Posterior cingulate gyrus (tissue), 11 donors: ENCODE measurements around the gene ADCYAP1R1.
A peak's percentile ranks its signal among the peaks of the same experiment; 100 is the strongest.

Experiments used
- DNase-seq, 10 donors: peaks; one replicate each; pipeline versions ENCODE4 v3.0.0 to v3.0.0-alpha.2; 2020 to 2021; ENCODE audit warnings: mixed read lengths in 3 of 10
- intact Hi-C: fragments of 100-400 bp; cut with DNase I; formaldehyde crosslinking; loops from one replicate; pipeline ENCODE4 v1.15.1; 2023

ADCYAP1R1 gene

DNA sequence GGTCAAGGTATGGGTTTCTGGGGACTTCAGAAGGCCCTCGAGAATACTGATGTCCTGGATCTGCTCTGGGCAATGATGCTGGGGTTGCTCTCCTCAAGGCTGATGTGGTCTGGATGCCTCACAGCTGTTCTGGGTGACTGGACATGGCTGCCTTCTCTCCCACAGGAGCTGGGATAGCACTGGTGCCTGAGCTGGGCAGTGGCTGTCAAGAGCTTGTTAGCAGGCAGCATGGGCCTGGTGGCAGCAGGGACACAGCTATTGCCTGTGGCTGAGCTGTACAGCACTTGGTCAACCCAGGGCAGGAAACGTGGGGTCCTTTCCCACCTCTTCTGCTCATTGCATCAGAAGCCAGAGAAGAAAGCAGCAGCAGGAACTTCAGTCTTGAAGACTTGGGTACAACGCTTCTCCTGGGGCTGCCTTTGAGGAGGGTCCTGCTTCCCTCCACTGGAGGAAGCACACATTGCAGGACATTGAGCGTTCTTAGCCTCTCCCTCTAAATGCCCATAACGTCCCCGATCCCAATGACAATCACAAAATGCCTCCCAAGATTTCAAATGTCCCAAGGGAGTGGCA is 13.0 kb downstream of the ADCYAP1R1 start:
- intact Hi-C loops, result no loop called here

GRCh38 chr7:31065840-31066239 is 13.7 kb downstream of the ADCYAP1R1 start:
- intact Hi-C loops, result no loop called here
- peak in 3 of 10 donors; percentile 15 to 54 (median 51) for DNase-seq

More for the DNA sequence above, 13.0 kb downstream of the ADCYAP1R1 start:
- peak in 3 of 10 donors; percentile 5 to 67 (median 51) for DNase-seq

- peak in 2 of 10 donors; percentile 42 to 45 for DNase-seq
- intact Hi-C loops, result no loop called here
These were observed 14.5 kb downstream of the ADCYAP1R1 start for GRCh38 chr7:31066516-31067130.

DNA sequence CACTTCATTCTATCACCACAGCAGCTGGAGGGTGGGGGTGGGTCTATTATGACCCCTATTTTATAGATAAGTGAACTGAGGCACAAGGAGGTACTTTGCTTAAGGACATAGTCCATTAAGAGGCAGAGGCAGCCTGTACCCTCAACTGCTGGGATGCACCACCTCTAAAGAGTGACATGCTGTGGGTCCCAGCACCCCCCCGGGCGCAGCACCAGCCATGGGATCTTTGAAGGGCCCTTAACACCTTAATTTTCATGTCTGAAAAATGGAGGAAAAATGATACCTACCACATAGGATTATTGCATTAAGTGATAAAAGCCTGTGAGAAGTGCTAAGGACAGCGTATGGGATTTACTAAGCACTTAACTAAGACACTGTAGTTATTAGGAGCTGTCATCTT is 15.4 kb downstream of the ADCYAP1R1 start:
- DNase-seq, result peak in 1 of 10 donors; percentile 15
- intact Hi-C loops, result no loop called here

DNA sequence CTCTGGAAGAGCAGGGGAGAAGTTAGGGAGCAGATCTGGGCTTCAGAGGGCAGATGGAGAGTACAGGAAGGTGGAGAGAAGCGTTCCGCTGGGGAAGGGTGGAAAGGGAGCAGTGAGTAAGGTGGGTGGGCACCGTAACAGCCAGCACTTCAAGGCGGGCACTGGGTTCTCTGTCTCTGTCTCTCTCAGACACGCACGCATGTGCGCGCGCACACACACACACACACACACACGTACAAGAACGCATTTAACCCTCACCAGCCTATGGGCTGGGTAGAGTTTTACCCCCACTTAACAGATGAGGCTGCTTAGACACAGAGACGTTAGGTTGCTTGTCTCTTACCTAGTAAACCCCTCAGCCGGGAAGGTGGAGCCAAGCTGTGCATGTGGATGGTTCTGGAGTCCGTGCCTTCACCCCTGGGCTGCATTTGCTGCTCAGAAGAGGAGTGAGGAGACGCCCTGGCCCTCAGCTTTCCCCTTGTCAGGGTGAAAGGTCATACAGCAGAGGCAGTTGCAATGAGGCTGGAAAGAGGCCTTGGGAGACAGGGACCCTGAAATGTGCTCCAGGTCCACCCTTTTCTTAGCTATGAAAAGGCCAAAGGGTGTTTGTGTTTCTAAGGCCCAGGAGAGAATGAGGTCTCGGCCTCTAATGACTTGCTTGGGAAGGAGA is 16.0 kb downstream of the ADCYAP1R1 start:
- peak in 2 of 10 donors; percentile 42 to 51 for DNase-seq
- intact Hi-C loops, result no loop called here

DNA sequence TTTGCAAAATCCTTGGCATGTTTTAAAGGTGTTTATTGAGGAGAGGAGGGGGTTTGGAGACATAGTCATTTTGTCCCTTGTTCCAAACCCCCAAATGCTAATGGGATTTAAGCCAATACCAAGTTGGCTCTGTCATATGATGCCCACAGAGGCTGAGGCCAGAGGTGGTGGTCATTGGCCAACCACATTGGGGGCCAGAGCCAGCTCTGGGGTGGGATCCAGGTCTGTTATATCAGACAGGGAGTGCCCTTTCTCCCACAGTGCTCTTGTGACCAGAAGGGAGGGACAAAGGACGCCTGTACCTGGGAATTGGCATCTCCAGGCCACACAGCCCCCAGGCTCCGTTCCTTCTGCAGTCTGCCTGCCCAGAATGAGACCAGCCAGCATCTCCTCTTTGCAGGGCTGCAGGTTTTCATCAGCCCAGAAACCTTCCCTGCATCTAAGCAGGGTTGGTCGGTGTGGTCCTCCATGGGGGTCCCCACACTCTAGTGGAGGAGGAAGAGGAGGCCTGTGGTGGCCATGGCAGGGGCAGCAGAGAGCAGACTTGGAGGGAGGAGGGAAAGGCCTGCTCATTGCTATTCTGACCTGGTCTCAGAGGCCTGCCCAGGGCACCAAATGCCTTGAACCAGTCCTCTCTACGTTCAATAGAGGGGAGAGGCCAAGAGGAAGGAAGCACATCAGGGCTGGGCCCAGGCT is 17.9 kb downstream of the ADCYAP1R1 start:
- peak in 3 of 10 donors; percentile 44 to 60 (median 45) for DNase-seq
- intact Hi-C loops, result no loop called here

- peak in 3 of 10 donors; percentile 43 to 72 (median 47) for DNase-seq
- intact Hi-C loops, result no loop called here
These were observed 19.0 kb downstream of the ADCYAP1R1 start for GRCh38 chr7:31070991-31071644.

- DNase-seq, result no peak
These were observed 19.5 kb downstream of the ADCYAP1R1 start for GRCh38 chr7:31071645-31072029.

GRCh38 chr7:31073326-31074119 is 21.4 kb downstream of the ADCYAP1R1 start:
- intact Hi-C loops, result no loop called here
- DNase-seq, result peak in 3 of 10 donors; percentile 11 to 82 (median 75)

More at GRCh38 chr7:31071645-31072029, 19.5 kb downstream of the ADCYAP1R1 start:
- intact Hi-C loops, result no loop called here

GRCh38 chr7:31074120-31074383 is 21.9 kb downstream of the ADCYAP1R1 start:
- DNase-seq, result peak in 3 of 10 donors; percentile 48 to 90 (median 81)
- intact Hi-C loops, result no loop called here

DNA sequence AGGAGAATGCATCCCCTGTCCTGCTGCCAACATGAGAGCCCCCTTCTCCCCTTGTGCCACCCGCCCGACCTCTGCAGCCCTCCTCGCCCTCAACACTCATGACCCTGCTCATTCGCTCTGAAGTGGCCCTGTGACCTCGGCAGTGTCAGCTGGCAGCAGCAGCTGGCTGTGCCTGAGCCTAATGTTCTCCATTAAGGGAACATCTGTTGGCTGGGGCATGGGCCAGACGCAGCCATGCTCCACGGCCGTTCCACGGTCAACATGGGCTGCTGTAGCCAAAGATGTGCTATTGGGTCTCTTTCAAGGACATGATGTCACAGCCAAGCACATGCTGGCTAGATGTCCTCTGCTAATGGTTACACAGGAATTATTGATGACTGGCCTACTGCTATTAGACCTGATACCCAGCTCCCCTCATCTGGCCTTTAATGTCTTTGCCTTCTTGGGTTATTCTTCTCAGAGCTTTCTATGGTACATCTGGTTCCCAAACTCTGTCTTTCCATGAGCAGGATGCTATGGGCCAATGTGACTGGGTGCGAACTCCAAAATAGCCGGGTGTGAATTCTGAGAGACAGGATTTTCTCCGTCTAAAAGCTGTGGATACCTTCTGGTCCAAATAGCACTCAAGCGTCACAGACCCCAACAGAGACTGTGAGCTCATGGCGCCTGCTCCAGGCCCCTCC is 22.4 kb downstream of the ADCYAP1R1 start:
- intact Hi-C loops, result no loop called here
- DNase-seq, result peak in 5 of 10 donors; percentile 28 to 86 (median 79)

DNA sequence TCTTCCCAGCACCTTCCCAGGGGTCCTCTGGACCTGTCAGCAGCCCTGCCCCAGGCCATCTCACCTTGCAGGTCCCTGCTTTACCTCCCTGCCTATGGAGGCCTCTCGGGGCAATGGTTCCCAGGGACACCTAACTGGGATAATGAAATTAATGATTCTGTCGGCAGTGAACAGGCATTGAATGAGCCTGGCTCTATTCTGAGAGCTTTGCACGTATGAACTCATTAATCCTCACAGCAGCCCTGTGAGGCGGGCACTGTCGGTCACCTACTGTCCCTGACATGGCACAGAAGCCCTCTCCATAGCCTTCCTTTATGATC is 22.9 kb downstream of the ADCYAP1R1 start:
- DNase-seq, result peak in 2 of 10 donors; percentile 32 to 40
- intact Hi-C loops, result no loop called here

GRCh38 chr7:31076051-31076450 is 23.9 kb downstream of the ADCYAP1R1 start:
- intact Hi-C loops, result no loop called here
- DNase-seq, result peak in 3 of 10 donors; percentile 33 to 81 (median 53)

DNA sequence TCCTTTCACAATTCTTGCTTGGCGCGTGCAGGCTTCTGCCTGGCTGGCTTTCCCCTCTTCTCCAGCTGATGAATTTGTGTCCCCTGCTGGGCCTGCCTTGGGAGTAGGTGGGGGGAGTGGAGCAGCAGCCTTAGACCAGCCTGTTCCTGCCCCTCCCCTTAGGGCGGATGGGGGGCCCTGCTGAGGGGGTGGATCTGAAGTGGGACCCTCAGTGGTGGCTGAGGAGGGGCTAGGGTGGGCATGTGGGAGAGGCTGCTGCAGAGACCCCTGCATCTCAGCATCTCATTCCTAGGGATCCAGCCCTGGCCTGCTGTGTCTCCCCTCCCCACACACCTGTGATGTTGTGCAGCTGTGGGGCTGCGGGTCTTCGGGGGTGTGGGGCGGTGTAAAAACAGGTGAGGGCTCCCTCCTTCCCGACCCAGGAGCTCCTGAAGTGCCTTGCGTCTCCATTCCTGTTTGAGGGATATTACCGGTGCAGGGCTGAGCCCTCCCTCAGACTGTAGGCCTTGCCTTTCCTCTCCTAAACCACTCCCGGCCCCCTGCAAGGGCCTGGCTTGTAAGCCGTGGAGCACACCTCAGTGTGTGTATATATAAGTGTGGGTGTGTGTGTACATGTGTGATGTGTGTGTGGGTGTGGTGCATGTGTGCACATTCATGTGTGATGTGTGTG is 24.7 kb downstream of the ADCYAP1R1 start:
- intact Hi-C loops, result no loop called here
- peak in 3 of 10 donors; percentile 27 to 55 (median 51) for DNase-seq

DNA sequence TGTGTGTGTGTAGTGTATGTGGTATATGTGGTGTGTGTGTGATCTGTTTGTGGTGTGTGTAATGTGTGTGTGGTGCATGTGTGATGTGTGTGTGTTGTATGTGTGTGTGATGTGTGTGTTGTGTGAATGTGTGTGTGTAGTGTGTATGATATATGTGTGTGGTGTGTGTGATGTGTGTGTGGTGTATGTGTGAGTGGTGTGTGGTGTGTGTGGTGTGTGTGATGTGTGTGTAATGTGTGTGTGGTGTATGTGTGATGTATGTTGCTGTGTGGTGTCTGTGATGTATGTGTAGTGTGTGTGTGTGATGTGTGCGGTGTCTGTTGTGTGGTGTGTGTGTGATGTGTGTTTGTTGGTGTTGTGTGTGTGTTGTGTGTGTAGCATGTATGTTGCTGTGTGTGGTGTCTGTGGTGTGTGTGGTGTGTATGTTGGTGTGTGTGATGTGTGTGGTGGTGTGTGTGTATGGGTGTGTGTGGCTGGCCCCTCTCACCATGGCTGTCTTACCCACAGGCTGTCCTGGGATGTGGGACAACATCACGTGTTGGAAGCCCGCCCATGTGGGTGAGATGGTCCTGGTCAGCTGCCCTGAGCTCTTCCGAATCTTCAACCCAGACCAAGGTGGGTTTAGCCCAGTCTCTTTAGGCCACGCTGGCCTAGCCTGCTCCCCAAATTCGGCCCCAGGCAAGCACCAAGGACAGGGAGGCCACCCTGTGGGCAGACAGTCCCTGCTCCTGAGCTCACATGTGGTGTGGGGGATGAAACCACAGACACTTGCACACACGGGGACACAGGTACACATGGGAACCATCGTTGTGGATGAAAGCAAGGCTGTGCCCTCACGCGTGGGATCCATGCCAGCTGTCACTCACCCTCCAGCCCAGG is 25.6 kb downstream of the ADCYAP1R1 start:
- intact Hi-C loops, result no loop called here
- peak in 2 of 10 donors; percentile 47 to 79 for DNase-seq

DNA sequence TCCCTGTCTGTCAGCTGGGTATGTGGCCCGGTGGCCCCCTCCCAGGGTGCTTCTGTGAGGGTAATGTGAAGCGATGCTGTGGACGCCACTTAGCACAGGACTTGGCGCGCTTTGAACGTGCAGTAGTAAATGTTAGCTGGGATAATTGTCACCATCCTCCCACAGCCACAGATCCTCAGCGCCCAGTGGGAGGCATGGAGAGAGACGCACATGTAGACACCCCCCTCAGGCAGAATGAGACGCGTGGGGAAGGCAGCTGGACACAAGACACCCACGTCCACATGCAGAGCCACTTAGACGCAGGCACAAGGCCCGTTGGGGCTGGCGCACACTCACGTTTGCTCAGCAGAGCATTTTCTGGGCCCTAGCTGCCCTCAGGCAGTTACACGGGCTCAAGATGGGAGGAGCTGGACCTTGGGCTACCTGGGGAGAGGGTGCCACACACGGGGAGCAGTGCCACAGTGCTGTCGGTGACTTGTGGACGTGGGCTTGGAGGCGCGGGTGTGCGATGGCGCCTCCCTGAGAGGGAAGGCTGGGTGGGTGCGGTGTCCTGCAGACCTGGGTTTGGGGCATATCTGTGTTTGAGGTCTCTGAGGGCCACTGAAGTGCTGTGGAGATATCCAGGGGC is 26.4 kb downstream of the ADCYAP1R1 start:
- DNase-seq, result peak in 6 of 10 donors; percentile 31 to 93 (median 71)
- intact Hi-C loops, result no loop called here

- peak in 3 of 10 donors; percentile 49 to 63 (median 56) for DNase-seq
- intact Hi-C loops, result no loop called here
These were observed 27.2 kb downstream of the ADCYAP1R1 start for GRCh38 chr7:31079126-31079823.
